Measurements from ENCODE around the gene OBSCN. TPM values are rescaled to one million over a fixed set of nuclear protein-coding genes. Genes with fewer than 3 reads are reported as not detected.
"Not testable (repeated sequence)": the region's sequence is repeated elsewhere in the genome, so short reads cannot be mapped to it uniquely, and the experiment has no call there.

Gene OBSCN
- total RNA-seq, 1 donor from 2014 or later, result 39.4 TPM

DNA sequence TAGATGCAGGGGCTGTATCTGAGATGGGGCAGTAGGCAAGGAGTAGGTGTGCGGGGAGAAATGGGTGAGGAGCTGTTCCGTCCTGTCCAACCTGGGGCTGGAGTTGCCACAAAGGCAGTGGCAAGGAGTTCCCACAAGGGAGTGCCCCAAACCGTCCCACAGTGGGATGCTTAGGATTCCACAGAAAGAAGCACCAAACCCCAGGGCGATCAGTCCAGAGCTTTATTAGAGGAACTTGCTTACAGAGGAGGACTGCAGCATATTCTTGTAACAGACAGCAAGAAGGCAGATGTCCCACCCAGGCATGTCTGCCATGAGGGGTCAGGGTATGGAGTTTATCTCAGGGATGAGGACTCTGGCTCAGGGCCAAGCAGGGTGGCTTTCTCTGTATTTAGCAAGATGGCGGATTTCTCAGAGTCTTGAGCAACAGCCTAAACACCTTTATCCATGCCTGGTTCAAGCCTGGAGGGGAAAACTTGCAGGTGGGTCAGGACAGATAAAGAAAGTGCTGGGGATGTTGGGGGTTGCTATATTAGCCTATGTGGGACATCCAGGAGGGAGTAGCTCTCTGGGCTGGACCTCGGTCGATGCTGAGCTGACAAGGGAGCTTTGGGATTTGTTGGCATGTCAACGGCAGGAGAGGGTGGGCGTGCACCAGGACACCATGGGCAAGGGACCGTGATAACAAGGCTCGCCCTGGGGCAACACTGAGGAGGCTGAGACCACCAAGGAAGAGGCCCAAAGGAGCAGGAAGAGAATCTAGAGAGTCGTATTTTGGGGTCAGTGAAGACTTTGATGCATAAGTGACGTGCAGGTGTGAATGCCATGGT, 32.8 kb downstream of the OBSCN start:
- Histone ChIP-seq H3K4me3 (no peak overlapping the region), H3K4me1 (no peaks in the 10 kb centered on the region), H3K27me3 (no peaks in the 10 kb centered on the region), H3K9me3 (peaks cover 16% of the 10 kb centered on the region), H3K36me3 (no peaks in the 10 kb centered on the region), H3K27ac (no peak overlapping the region)
- no peak for DNase-seq
- TF ChIP-seq, protein P1, sequence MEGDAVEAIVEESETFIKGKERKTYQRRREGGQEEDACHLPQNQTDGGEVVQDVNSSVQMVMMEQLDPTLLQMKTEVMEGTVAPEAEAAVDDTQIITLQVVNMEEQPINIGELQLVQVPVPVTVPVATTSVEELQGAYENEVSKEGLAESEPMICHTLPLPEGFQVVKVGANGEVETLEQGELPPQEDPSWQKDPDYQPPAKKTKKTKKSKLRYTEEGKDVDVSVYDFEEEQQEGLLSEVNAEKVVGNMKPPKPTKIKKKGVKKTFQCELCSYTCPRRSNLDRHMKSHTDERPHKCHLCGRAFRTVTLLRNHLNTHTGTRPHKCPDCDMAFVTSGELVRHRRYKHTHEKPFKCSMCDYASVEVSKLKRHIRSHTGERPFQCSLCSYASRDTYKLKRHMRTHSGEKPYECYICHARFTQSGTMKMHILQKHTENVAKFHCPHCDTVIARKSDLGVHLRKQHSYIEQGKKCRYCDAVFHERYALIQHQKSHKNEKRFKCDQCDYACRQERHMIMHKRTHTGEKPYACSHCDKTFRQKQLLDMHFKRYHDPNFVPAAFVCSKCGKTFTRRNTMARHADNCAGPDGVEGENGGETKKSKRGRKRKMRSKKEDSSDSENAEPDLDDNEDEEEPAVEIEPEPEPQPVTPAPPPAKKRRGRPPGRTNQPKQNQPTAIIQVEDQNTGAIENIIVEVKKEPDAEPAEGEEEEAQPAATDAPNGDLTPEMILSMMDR (IDR thresholded peaks at IDR 0.05), result no peak
- ATAC-seq, result no peak
- intact Hi-C loops (cut with DNase I), result no loop called here

DNA sequence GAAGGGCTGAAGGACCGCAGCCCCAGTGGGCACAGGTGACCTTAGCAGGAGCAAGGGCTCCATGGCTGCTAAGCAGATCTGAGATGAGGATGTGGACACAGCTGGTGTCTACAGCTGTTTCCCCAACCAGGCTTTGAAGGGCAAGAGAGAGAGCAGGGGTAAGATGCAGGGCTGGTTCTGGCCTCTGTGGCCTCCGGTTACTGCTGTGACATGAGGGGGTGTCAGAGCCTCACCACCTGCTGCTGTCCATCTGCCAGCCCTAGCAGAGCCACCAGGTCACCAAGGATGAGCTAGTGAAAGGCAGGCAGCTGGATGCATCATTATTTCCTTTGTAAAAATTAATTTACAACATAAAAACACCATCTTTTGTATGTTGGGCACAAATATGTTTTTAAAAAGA, 33.4 kb downstream of the OBSCN start:
- TF ChIP-seq, protein P1 (IDR thresholded peaks at IDR 0.05), result no peak
- no peak for DNase-seq
- H3K27ac ChIP-seq, result no peak overlapping the region
- no peaks in the 10 kb centered on the region for H3K36me3 ChIP-seq
- intact Hi-C loops (cut with DNase I), result no loop called here
- H3K9me3 ChIP-seq, result peaks cover 22% of the 10 kb centered on the region
- no peaks in the 10 kb centered on the region for H3K4me1 ChIP-seq
- H3K27me3 ChIP-seq, result no peaks in the 10 kb centered on the region
- no peak for ATAC-seq
- H3K4me3 ChIP-seq, result no peak overlapping the region

DNA sequence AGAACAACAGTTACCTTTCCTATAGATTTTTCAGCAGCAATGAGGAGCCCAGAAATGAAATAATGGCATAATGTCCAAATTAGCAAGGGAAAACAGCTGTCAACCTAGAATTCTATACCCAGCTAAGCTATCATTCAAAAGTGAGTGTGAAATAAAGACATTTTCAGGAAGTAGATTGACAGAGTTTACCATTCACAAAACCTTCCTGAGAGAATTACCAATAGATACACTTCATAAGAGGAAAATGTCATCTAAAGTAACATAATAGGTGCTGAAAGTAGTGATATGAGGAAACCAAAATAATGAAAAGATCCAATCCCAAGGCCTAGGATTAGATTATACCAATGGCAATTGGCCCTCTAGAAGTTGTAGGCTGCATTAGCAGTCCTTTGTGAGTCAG, 34.6 kb downstream of the OBSCN start:
- DNase-seq, result no peak
- Histone ChIP-seq H3K9me3 (peaks cover 23% of the 10 kb centered on the region), H3K4me3 (no peak overlapping the region), H3K27me3 (no peaks in the 10 kb centered on the region), H3K36me3 (no peaks in the 10 kb centered on the region), H3K27ac (no peak overlapping the region), H3K4me1 (no peaks in the 10 kb centered on the region)
- TF ChIP-seq, protein P1 (IDR thresholded peaks at IDR 0.05), result no peak
- no peak for ATAC-seq
- intact Hi-C loops (cut with DNase I), result no loop called here

DNA sequence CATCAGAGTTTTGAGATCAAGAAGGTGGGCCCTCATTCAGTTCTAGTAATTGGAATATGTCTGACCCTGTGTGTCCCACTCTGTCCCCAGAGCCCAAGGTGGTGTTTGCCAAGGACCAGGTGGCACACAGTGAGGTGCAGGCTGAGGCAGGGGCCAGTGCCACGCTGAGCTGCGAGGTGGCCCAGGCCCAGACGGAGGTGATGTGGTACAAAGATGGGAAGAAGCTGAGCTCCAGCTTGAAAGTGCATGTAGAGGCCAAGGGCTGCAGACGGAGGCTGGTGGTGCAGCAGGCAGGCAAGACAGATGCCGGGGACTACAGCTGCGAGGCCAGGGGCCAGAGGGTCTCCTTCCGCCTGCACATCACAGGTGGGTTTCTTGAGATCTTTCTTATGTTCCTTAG, 35.2 kb downstream of the OBSCN start:
- Histone ChIP-seq H3K4me3 (no peak overlapping the region), H3K27me3 (no peaks in the 10 kb centered on the region), H3K36me3 (peaks cover 6% of the 10 kb centered on the region), H3K4me1 (no peaks in the 10 kb centered on the region), H3K9me3 (peaks cover 23% of the 10 kb centered on the region), H3K27ac (no peak overlapping the region)
- TF ChIP-seq, protein P1 (IDR thresholded peaks at IDR 0.05), result no peak
- intact Hi-C loops (cut with DNase I), result no loop called here
- DNase-seq (no peak), ATAC-seq (no peak)

DNA sequence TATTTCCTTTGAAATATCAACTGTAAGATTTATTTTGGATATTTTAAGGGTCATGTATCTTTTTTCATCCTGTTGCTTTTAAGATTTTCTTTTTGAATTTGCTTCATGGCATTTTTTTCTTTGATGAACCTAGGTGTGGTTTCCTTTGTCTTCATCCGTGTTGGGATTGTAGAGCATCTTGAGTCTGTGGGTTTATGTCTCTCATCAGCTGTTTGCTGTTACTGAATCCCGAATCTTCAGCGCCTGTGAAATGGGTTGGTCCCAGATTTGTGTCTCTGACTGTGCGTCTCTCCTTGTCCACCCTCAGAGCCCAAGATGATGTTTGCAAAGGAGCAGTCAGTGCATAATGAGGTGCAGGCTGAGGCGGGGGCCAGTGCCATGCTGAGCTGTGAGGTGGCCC, 36.1 kb downstream of the OBSCN start:
- Histone ChIP-seq H3K9me3 (peaks cover 23% of the 10 kb centered on the region), H3K36me3 (peaks cover 15% of the 10 kb centered on the region)
- H3K27ac ChIP-seq; H3K4me1 ChIP-seq; intact Hi-C loops (cut with DNase I); H3K4me3 ChIP-seq; ATAC-seq; H3K27me3 ChIP-seq; DNase-seq: not testable (repeated sequence)

DNA sequence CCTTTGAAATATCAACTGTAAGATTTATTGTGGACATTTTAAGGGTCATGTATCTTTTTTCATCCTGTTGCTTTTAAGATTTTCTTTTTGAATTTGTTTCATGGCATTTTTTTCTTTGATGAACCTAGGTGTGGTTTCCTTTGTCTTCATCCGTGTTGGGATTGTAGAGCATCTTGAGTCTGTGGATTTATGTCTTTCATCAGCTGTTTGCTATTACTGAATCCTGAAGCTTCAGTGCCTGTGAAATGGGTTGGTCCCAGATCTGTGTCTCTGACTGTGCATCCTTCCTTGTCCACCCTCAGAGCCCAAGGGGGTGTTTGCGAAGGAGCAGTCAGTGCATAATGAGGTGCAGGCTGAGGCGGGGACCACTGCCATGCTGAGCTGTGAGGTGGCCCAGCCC, 37.3 kb downstream of the OBSCN start:
- H3K4me3 ChIP-seq, result no peak overlapping the region
- H3K9me3 ChIP-seq, result peaks cover 23% of the 10 kb centered on the region
- ATAC-seq, result no peak
- H3K27me3 ChIP-seq, result no peaks in the 10 kb centered on the region
- H3K36me3 ChIP-seq, result peaks cover 16% of the 10 kb centered on the region
- intact Hi-C loops (cut with DNase I), result no loop called here
- H3K4me1 ChIP-seq, result no peaks in the 10 kb centered on the region
- H3K27ac ChIP-seq, result no peak overlapping the region
- no peak for DNase-seq
- TF ChIP-seq, protein P1 (IDR thresholded peaks at IDR 0.05), result no peak
